GM20000 (cell line): ENCODE measurements around the gene ABCA8.

Experiments used
- DNase-seq: peaks from one replicate; pipeline ENCODE4 v3.0.0; 2012; ENCODE audit warnings: low spot score
- CTCF ChIP-seq: IDR thresholded peaks from 2 replicates; pipeline ENCODE4 v1.5.1; 2012; ENCODE audit warnings: mild to moderate bottlenecking, control low read depth; ENCODE audit errors: extremely low read depth, missing control alignments

The ABCA8 gene

GRCh38 chr17:68939195-68939594, 16.0 kb downstream of the ABCA8 start:
- no peak for TF ChIP-seq CTCF
- no peak for DNase-seq

DNA sequence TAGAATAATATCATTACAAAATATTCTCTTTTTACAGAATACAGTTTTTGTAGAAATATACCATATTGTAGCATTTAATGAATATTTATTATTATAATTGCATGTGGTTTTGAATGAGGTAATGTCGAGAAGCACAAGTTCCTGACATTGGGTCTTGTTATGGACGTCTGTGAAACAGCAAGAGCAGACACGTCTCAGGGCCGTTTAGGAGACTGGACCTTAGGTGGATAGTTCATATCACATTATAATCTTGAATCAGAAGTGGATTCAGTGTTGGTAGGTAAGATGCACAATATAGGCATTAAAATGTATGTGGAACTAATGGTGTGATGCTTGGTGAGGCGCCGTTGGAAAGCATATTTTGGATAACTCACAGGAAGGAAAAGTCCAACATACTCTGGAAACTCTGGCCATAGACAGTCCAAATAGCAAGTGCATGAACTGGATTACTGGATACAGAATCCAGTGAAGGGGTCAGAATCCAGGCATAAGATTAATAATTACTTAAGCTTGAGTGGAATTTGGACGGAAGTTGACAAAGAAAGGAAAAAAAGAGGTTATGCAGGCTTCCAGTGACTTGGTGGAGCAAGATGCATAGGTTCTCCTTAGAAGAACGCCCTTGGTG, 17.2 kb downstream of the ABCA8 start:
- DNase-seq = no peak
- TF ChIP-seq CTCF = no peak

GRCh38 chr17:68927516-68927915, 27.7 kb downstream of the ABCA8 start:
- no peak for DNase-seq
- no peak for TF ChIP-seq CTCF

DNA sequence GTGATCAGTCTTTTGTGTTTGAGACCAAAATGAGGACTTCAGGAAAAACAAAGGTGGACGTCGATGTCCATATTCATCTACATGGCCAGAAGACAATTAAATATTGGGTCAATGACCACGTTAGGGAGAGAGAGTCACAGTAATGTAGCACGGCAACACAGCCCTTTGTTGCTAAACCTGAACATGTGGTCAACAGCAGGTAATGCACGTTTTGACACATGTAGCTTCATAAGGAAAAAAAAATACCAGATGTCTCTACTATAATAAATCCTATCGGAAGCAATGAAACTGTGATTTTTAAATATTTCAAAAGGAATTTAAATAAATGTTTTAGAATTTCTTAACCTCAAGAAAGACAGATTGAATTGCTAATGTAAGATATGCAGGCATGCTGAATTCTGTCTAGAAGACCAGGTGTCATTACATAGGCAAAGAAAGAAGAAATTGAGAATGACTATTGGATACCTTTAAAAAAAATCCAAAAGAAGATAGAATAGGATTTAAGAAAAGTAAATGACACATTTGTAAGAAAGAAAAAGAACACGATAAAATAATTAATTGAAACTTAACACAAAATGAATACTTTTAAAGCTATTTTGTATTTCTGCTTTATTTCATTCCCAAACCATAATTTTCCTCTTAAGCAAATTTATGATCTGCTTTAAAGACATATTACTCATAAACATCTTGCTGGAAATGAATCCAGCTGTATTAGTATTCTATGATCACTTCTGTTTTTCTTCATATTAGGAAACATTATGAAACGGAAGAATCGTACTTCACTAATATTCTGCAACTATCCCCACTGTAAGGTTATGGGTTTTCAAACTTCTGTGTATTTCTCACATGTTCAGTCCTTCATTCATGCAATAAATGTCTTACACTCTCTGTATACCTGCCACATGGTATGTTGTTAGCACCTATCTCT, 30.1 kb downstream of the ABCA8 start:
- no peak for DNase-seq

DNA sequence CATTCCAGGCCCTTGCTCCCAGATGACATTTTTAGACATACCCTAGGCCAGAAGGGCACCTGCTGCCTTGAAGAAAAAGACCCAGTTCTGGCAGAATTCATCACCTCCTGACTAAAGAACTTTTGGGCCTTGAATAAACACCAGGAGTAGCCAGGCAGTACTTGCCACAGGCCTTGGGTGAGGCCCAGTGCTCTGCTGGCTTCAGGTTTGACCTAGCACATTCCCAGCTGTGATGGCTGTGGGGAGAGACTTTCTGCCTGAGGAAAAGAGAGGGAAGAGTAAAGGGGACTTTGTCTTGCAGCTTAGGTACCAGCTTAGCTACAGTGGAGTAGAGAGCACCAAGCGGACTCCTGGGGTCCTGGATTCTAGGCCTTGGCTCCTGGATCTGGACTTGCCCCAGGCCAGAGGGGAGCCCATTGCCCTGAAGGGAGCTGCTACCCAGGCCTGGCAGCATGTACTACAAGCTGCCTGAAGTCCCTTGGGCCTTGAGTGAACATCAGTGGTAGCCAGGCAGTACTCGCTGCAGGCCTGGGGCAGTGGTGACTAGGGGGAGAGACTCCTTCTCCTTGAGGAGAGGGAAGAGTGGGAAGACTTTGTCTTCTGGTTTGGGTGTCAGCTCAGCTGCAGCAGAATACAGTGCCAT, 44.3 kb downstream of the ABCA8 start:
- no peak for TF ChIP-seq CTCF
- DNase-seq = no peak

More for the DNA sequence above, 30.1 kb downstream of the ABCA8 start:
- TF ChIP-seq CTCF = no peak

GRCh38 chr17:68910251-68910705, 44.9 kb downstream of the ABCA8 start:
- DNase-seq = no peak
- TF ChIP-seq CTCF = no peak

- peak; percentile 7 for DNase-seq
- no peak for TF ChIP-seq CTCF
Measured at GRCh38 chr17:68909066-68909465, 46.1 kb downstream of the ABCA8 start.
